IMR-90 (cell line): ENCODE measurements around the gene UBE2B.

Source experiments
- BHLHE40 ChIP-seq: fragments of 150-350 bp; IDR thresholded peaks from 2 replicates; pipeline ENCODE4 v1.6.1; 2016; ENCODE audit warnings: mild to moderate bottlenecking, low read depth, low read length
- CEBPB ChIP-seq: IDR thresholded peaks from 2 replicates; pipeline ENCODE4 v1.6.1; 2012; ENCODE audit warnings: low read depth, low read length, improper control_type of control experiment
- CTCF ChIP-seq: conservative IDR thresholded peaks from 2 replicates; pipeline ENCODE4 v1.5.1; 2012; ENCODE audit warnings: mild to moderate bottlenecking, low read depth, low read length, improper control_type of control experiment
- FOS ChIP-seq: fragments of 150-350 bp; IDR thresholded peaks from 2 replicates; pipeline ENCODE4 v1.6.1; 2016; ENCODE audit warnings: low read depth, low read length
- MAFK ChIP-seq: IDR thresholded peaks from 2 replicates; pipeline ENCODE4 v1.6.1; 2012; ENCODE audit warnings: low read depth, low read length, improper control_type of control experiment
- MAZ ChIP-seq: IDR thresholded peaks from 2 replicates; pipeline ENCODE4 v1.6.1; 2012; ENCODE audit warnings: low read depth, mild to moderate bottlenecking, low read length, improper control_type of control experiment, moderate library complexity, borderline replicate concordance
- MXI1 ChIP-seq: IDR thresholded peaks from 2 replicates; pipeline ENCODE4 v1.6.1; 2012; ENCODE audit warnings: low read depth, mild to moderate bottlenecking, low read length, moderate library complexity, borderline replicate concordance
- NFE2L2 ChIP-seq: fragments of 150-350 bp; IDR thresholded peaks from 2 replicates; pipeline ENCODE4 v1.6.1; 2016; ENCODE audit warnings: low read depth, mild to moderate bottlenecking, low read length
- POLR2A ChIP-seq: IDR thresholded peaks from 2 replicates; pipeline ENCODE4 v1.6.1; 2012; ENCODE audit warnings: mild to moderate bottlenecking, low read depth, low read length
- RAD21 ChIP-seq: IDR thresholded peaks from 2 replicates; pipeline ENCODE4 v1.6.1; 2012; ENCODE audit warnings: low read length, improper control_type of control experiment
- RCOR1 ChIP-seq: IDR thresholded peaks from 2 replicates; pipeline ENCODE4 v1.6.1; 2012; ENCODE audit warnings: mild to moderate bottlenecking, low read length, improper control_type of control experiment; ENCODE audit not compliant: insufficient replicate concordance
- RFX5 ChIP-seq: IDR thresholded peaks from 2 replicates; pipeline ENCODE4 v1.8.0; 2012; ENCODE audit warnings: low read depth, mild to moderate bottlenecking, low read length, moderate library complexity
- USF2 ChIP-seq: fragments of 150-350 bp; IDR thresholded peaks from 2 replicates; pipeline ENCODE4 v1.6.1; 2017; ENCODE audit warnings: mild to moderate bottlenecking, antibody characterized with exemption, low read length, low read depth
- TF ChIP-seq, protein P1 (sequence below): fragments of 150-350 bp; IDR thresholded peaks from 2 replicates; pipeline ENCODE4 v1.6.1; 2016; ENCODE audit warnings: low read depth, mild to moderate bottlenecking, low read length, moderate library complexity, borderline replicate concordance

- TF ChIP-seq CTCF (no peak), POLR2A (no peak), RFX5 (no peak), USF2 (no peak), MXI1 (no peak), RCOR1 (no peak), RAD21 (no peak), MAFK (no peak), CEBPB (no peak), NFE2L2 (no peak), MAZ (no peak), FOS (no peak), BHLHE40 (no peak)
- TF ChIP-seq, protein P1, sequence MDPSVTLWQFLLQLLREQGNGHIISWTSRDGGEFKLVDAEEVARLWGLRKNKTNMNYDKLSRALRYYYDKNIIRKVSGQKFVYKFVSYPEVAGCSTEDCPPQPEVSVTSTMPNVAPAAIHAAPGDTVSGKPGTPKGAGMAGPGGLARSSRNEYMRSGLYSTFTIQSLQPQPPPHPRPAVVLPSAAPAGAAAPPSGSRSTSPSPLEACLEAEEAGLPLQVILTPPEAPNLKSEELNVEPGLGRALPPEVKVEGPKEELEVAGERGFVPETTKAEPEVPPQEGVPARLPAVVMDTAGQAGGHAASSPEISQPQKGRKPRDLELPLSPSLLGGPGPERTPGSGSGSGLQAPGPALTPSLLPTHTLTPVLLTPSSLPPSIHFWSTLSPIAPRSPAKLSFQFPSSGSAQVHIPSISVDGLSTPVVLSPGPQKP: no peak
These were observed 66.0 kb downstream of the UBE2B start for GRCh38 chr5:134437340-134437846.
